Dedifferentiated amniotic fluid mesenchymal stem cell (primary cell): ENCODE measurements around the gene RGS12.

ENCODE experiments used
- DNase-seq: peaks from one replicate; pipeline ENCODE4 v3.0.0-alpha.2; 2016; ENCODE audit errors: extremely low spot score

RGS12 gene

DNA sequence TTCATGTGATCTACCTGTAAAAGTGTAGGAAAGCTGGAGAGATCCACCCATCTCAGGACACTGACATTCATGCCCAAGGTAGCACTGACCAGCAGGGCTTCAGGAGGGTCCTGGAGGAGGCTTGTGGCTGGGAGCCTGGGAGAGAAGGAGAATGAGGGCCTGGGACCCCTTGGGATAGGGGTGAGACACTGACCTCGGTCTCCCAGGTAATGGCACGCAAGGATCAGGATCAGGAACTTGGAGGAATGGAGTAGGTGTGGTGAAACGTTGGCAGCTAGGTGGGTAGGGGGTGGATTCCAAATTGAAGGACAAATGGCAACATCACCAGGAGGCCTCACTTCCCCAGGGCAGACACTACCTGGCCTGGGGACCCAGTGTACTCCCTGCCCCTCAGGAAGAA, 12.4 kb upstream of the RGS12 start:
- DNase-seq = no peak

DNA sequence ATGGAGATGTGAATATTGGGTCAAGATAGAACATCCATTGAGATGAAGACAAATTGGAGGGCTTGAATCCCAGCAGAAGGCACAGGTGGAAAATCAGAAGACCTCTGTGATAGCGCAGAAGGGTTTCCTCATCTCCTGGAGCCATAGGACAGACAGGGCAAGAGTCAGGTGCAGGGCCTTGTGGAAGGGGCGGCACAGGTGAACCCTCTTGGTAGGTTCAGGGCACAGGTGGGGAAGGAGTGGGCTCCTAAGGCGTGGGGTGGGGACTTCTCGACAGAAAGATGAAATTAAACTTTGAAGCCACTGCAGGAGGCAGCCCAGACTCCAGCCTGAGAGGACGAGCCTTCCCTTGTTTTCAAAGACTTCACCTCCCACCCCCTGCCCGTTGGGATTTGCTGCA, 9.3 kb upstream of the RGS12 start:
- DNase-seq = no peak

DNA sequence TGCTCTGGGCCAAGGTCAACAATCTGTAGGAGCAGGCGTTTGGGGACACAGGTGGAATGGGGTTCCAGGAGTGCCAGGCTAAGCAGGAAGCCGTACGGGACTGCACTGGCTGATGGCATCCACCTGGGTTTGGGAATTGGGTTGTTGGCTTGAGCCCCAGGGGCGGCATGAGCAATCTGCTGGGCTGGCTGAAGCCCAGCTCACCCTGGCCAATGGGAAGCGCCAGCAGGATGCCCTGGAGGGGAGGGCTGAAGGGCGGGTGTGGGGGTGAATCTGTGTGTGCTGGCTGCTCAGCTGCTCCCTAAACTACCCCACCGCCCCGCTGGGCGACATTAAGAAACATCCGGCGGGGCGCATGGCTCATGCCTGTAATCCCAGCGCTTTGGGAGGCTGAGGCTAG, 8.9 kb upstream of the RGS12 start:
- DNase-seq = no peak

DNA sequence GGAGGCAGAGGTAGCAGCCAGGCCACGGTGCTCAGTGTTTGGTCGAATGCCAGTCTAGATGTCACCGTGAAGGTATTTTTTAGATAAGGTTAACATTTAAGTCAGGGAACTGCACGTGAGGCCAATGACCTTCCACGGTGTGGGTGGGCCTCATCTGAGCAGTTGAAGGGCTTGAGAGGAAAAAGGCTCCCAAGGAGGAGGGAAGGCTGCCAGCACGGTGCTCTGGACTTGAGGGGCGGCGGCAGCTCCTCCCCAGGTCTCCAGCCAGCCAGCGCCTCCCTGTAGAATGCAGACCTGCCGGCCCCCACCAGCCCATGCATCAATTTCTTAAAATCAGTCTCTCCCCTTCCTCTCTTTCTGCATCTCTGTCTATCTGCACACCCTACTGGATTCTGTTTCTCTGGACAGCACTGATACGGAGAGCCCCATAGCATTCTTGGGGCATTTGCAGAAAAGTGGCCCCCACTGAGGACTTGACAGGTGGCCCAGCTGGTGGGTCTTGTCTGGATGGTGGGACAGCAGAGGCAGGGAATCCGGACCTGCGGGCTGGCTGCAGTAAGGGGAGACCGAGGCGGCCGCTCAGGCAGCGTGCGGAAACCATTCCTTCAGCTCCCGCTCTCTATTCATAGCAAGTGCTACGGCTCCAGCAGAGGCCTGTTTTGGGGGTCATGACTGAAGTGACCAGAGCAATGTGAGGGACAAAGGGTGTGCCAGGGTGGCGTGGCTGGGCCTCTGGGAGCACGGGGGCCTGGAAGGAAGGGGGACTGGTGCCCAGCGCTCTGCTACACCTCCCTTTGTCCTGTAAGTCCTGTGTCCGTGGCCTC, 7.9 kb upstream of the RGS12 start:
- DNase-seq = no peak

DNA sequence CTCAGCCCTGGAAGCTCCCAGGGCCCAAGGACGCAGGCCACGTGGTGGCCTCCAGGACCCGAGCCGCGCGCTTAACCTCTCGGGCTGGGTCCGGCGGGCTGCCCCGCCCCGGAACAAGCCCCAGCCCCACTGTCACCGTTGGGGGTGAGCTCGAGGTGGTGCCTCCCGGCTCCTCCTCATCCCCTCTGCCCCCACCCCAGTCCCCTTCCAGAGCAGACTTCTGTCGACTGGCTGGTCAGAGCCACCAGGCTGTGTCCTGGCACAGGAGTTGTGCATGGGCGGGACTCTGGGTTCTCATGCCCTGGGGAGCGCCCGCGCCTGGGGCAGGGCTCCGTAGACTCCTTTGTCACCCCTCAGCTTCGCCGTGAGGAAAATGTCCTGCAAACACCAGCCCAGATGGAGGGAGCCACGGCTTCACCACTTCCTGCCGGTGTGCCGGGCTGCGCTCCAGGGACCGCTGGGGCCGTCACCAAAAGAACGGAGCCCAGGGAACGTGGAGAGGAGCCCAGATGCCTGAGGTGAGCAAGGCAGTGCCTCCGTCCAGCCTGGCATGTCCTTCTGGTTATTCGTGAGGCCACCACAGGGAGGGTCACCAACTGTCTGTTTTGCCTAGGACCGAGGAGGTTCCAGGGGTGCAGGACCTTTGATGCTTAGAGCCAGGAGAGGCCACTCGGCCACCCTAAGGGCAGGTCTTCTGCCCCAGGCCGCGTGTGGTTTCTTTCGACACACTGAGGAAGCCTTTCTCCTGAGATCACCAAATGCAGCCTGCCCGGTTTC, 7.1 kb upstream of the RGS12 start:
- peak; percentile 51 for DNase-seq

DNA sequence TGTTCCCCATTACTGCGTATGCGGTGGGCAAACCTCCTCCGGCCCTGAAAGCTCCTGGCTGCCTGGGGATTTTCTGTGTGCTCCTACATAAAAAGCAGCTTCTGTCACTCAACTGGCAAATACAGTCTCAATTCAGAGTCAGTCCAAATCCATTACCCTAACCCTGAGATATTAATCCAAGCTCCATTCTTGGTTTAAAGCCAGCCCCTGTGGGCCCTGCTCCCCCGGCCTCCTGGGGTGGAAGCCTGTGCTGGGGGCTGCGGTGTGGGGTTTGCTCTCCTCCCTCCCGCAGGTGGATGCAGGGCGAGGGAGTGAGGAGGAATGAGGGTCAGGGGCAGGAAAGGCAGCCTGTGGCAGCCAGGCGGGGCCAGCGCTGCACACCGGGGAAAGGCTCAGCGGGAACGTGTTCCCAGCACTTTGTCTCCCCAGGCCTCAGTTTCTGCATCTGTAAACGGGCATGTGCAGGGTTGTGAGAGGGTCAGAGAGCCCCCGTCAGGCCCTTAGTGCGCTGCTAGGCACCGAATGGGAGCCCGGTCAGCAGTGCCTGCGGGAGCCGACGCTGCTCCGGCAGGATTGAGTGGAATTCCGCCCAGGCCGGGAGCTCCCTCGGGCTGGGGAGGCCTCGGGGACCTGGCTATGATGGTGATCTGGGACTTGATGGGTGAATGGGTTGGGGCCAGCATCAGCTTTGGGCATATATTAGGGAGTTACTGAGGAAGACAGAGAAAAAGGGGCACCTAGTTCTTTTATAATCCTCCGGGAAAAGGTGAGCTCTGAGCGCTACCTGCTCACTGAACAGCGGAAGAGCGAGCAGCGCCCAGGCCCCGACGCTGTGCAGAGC, 6.3 kb upstream of the RGS12 start:
- DNase-seq = no peak

DNA sequence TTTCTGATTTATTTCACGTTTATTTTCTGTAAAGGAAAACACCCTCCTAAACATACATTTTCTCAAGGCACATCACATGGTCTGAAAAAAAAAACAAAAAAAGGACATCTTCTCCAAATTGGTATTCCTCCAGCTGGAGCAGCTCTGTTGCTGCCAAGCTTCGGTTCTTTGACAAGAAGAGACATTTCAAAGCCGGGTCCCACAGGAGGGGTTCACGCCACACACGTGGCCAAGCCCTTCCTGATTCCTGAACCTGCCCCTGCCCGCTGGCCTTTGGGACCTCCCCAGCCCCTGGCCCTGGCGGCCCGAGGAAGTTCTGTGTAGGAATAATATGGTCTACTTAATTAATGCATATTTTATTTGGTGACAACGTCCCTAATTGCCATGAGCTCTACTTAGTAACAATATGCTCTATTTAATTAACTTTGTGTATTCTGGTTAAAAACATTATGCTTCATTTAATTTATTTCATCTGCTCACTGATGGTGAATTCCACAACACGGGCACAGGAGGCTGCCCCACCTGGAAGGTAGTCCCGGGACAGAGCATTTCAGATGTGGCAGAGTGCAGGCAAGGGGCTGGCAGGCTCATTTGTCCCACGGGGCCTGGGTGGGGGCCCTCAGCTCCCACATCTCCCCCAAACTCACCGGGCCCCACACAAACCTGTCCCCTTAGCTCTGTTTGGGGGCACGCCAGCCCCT, 5.4 kb upstream of the RGS12 start:
- no peak for DNase-seq

DNA sequence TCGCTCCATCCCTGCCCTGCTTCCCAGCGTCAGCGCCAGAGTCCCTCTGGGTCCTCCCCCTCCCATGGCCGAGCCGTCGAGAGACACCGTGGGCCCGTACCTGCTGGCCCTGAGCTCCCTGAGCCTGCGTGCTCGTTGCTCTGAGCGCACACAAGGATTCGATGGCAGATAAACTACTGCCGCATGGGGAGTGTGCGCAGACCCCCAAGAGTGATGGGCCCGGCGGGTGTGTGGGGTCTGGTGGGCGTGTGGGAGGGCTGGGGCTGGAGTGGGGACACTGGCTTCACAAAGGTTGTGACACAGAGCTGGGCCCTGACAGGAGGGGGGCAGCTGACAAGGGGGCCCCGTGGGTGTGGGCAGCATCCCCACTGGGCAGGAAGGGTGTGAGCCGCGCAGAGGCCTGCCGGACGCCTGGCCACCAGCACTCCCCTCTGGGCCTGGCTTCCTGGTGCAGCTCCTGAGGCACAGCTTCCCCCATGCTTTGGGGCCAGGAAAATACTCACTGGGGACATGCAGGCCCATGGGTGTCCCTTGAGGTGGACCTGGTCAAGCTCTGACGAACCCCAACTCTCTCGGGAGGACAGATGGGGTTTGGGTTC, 4.8 kb upstream of the RGS12 start:
- no peak for DNase-seq

DNA sequence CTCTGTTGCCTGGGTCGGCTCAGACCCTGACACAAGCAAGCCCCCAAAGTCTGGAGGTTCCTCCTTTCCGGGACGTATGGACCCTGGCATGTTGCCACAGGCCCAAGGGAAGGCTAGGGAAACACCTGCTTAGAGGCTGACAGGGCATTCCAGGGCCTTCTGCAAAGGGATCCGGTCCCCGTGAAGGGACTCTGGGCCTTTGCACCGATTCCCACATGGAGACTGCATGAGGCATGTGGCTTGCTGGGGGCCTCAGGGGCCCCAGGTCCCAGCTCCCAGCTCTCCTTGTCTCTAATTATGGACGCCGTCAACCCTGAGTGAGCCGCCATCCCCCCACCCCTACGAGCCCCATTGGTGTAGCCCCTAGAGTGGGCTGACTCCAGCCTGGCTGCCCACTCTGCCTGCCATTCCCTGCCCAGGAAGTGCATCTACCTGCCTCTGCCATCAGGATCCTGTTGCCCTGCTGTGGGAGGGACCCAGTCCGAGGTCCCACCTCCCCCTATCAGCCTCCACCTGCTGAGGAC, 4.2 kb upstream of the RGS12 start:
- DNase-seq = no peak

DNA sequence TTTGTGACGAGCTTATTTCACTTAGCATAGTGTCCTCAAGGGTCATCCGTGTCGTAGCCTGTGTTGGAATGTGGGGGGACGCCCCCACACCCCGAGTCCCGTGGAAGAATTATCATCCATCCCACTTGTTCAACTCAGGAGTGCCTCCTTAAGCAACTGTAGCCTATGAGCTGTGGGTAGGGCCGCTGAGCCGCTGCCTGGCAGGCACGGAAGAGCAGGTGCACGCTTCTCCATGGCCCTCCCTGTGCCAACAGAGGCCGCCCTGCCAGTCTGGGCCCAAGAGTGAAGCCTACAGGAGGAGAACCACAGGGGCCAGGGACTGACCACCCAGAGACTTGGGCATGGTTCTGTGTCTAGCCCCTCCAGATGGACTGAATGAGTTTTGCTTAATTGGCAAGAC, 2.3 kb upstream of the RGS12 start:
- DNase-seq = no peak

DNA sequence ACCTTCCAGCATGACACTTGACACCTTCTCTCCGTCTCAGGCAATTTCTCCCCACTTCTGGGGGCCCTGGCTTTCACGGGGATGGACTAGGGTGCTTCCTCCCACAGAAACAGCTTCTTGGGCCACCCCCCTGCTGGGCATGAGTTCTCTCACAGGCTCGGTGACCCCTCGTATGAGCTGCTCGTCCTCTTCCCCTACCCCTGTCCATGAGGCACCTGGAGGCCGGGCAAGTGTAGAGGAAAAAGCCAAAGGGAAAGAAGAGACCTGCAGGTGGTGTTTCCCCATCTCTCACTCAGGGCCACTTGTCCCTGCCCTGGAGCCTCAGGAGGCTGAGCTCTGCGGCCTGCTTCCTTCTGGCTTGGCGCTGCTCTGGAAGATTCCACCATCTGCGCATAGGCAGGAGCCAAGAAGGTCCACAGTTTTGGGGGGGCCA, 1.9 kb upstream of the RGS12 start:
- DNase-seq = no peak

DNA sequence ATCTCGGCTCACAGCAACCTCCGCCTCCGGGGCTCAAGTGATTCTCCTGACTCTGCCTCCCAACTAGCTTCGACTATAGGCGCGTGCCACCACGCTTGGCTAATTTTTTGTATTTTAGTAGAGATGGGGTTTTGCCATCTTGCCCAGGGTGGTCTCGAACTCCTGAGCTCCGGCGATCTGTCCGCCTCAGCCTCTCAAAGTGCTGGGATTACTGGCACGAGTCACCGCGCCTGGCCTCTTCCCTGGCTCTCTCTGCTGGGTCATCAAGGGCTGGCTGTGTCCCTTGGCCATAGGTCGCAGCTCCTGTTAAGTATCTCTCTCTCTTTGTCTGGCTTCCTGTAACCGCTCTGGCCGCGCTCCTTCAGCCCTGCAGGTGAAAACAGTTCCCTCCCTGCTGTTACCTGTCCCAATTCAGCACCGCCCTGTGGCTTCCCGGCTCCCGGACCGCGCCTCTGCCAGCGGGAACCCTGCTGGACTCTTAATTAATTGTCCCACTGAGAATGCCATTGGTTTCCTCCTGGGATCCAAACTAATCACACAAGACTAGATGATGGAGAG, 1.3 kb upstream of the RGS12 start:
- no peak for DNase-seq

DNA sequence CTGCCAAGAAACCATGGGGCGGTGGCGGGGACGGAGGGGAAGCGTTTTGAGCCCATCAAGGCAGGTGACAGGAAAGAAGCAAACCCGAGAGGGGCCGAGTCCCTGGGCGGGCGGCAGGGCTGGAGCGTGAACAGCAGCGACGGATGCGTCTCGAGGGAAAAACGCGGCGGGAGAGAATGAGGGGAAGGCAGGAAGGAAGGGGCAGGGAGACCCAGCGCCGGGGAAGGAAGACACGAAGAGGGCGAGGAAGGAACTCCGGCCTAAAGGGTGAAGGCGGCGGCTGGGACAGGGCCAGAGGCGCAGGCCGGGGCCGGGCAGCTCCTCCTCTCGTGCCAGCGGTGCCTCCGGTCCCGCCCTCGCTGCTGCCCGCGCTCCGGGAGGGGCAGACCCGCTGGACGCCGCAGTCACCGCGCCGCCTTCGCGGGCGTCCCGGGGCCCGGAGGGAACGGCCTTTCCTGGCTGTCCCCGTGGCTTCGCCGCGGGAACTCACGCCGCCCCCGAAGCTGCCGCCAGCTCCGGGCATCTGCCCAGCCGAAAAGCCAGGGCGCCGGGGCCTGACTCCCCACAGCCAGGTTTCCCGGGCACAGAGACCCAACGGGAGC, 751 bp upstream of the RGS12 start:
- no peak for DNase-seq

DNA sequence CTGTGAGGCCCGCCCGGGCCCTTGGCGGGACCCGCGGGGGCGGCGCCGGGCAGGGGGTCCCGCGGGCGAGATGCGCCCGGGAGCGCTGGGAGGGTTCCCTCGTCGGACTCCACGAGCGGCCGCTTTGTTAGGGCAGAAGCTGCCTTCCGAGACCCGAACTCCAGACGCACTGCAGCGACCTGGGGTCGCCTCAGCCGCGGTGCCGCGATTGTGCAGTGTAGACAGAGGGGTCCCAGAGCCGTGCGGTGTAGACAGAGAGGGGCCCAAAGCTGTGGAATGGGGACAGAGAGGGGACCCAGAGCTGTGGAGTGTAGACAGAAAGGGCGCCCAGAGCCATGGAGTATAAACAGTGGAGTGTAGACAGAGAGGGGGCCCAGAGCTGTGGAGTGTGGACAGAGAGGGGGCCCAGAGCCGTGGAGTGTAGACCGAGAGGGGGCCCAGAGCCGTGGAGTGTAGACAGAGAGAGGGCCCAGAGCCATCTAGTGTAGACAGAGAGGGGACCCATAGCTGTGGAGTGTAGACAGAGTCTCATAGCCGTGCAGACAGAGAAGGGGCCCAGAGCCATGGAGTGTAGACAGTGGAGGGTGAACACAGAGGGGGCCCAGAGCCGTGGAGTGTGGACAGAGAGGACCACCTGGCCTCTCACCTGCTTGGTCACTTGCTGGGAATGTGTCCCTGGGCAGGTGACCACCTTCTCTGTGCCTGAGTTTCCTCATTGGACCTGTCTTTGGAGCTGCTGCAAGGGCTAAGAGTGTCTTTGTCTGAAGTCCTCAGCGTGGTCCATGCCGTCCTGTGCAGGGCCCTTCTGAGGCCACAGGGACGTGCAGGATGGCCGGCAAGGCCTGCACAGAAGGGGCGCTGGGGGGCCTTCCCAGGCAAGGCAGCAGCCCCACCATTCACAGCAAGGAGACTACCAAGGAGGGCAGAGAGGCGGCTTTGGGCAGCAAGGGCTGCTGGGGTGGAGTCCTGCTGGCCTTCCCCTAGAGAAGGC, 875 bp downstream of the RGS12 start:
- no peak for DNase-seq

DNA sequence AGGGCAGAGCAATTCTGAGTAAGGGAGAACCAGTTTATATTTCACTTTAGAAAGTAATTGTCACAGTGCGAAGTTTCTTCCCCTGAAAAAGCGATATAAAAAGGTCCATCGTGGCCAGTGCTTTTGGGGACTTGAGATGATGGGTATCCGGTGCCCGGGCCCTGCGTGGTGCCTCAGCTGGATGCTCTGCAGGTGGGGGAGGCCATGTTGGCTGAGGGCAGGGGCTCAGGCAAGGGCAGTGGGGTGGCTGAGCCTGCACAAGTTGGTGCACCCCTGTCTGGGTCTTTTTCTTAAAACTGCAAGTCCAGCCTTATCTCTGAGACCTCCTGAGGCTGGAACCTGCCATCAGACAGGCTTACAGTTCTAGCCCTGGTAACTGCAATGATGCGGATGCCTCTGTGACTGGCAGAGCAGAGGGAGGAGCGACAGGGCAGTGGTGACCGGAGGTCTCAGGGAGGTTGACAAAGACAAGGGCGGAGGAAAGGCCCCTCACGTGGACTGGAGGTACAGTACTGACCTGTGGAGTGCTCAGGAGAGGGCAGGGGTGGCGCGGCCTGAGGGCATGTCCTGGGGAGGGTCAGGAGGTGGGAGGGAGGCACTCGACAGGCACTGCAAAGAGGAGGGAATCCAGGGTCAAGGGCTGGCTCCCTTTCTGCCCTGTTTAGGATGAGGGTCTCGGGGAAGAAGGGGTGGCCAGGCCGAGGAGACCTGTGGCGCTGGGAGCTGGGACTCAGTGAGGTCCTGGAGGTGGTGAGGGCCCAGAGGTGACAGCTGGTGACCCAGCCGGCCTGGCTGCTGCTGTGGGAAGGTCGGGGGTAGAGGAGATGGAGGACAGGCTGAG, 1.8 kb downstream of the RGS12 start:
- DNase-seq = no peak

DNA sequence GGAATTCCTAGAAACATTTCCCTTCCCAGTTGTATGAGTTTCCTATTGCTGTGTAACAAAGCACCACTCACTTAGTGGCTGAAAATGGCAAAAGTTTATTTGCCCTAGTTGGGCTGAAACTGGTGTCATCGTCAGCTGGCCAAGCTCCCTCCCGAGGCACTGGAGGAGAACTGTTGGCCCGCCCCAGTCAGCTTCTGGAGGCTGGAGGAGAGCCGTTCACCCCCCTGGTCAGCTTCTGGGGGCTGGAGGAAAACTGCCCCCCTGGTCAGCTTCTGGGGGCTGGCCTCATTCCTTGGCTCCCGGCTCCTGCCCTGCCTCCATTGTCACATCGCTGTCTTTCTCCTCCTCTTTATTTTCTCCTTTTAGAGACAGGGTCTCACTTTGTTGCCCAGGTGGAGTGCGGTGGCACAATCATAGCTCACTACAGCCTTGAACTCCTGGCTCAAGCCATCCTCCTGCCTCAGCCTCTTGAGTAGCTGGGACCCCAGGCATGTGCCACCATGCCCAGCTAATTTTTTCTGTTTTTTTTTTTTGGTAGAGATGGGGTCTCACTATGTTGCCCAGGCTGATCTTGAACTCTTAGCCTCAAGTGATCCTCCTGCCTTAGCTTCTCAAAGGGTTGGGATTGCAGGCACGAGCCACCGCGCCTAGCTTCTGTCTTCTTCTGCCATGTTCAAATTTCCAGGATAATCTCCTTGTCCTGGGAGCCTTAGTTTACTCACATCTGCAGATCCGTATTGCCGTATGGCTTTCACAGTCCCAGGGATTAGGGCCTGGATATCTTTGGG, 3.2 kb downstream of the RGS12 start:
- no peak for DNase-seq

DNA sequence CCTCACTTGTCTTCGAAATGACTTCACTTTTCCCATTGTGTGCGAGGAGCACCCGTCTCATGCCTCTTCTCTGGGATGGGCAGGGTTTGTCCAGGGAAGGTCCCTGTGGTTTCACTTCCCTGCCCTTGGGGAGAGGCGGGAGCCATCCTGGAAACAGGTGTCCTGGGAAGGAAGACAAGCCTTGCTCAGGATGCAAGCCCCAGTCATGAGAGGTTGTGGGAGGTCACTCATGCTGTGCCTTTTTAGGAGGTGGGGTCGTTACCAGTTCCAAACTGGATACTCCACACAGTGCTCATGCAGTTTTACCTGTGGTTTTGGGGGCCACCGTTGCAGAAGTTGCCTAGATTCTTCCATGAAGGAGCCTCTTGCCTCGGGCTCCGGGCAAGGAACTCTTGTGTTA, 3.8 kb downstream of the RGS12 start:
- no peak for DNase-seq
